GM19455 (cell line): ENCODE data around the gene CARD6.
A peak's percentile ranks its signal among the peaks of the same experiment; 100 is the strongest.
"Not testable (repeated sequence)": the region's sequence is repeated elsewhere in the genome, so short reads cannot be mapped to it uniquely, and the experiment has no call there.

ENCODE experiments used
- ATAC-seq: cut with Tn5 transposase; IDR thresholded peaks from one replicate; pipeline ENCODE4 v1.9.1; 2021; ENCODE audit not compliant: unreplicated experiment

CARD6 gene

GRCh38 chr5:40873286-40873880 lies 32.2 kb downstream of the CARD6 start:
- no peak for ATAC-seq

- no peak for ATAC-seq
These were observed 34.8 kb downstream of the CARD6 start for GRCh38 chr5:40875958-40876357.

GRCh38 chr5:40877371-40877988 lies 36.3 kb downstream of the CARD6 start:
- no peak for ATAC-seq

GRCh38 chr5:40879163-40879942 lies 38.2 kb downstream of the CARD6 start:
- no peak for ATAC-seq

GRCh38 chr5:40882291-40882690 lies 41.1 kb downstream of the CARD6 start:
- no peak for ATAC-seq

- ATAC-seq = not testable (repeated sequence)
These were observed 41.9 kb downstream of the CARD6 start for GRCh38 chr5:40883051-40883450.

- not testable (repeated sequence) for ATAC-seq
These were observed 54.6 kb downstream of the CARD6 start for GRCh38 chr5:40895440-40896425.

GRCh38 chr5:40904205-40904993 lies 63.2 kb downstream of the CARD6 start:
- peak; percentile 79 for ATAC-seq

GRCh38 chr5:40904994-40905306 lies 63.8 kb downstream of the CARD6 start:
- ATAC-seq = no peak

GRCh38 chr5:40906351-40906751 lies 65.2 kb downstream of the CARD6 start:
- no peak for ATAC-seq

- ATAC-seq = no peak
These were observed 68.1 kb downstream of the CARD6 start, which contains the start of gene C7 for GRCh38 chr5:40909264-40909663. TSS of gene C7 (plus strand) at chr5:40909497. CDS start at chr5:40909611, 114 bp downstream.

GRCh38 chr5:40909723-40910122 lies 68.6 kb downstream of the CARD6 start:
- no peak for ATAC-seq
